ENCODE data around the gene SALL1.

GRCh38 chr16:51095890-51096626 is 55.0 kb downstream of the SALL1 start:
- TF ChIP-seq EZH2 (optimal IDR thresholded peaks at IDR 0.05; ENCODE audit: low read depth, low read length): no peak
- no peak for TF ChIP-seq CTCF (IDR thresholded peaks at IDR 0.05; ENCODE audit: low read length)
- no peak for TF ChIP-seq EZH2phosphoT487 (IDR thresholded peaks at IDR 0.05; ENCODE audit: low read length)

All from MM.1S (cell line).